Measurements from ENCODE around the gene MYO16. TPM values are rescaled to one million over a fixed set of nuclear protein-coding genes. Genes with fewer than 3 reads are reported as not detected.

Gene MYO16
- total and polyA plus RNA-seq, 3 experiments from 2014 or later, result 0.15 to 0.38 TPM; not detected in 1

DNA sequence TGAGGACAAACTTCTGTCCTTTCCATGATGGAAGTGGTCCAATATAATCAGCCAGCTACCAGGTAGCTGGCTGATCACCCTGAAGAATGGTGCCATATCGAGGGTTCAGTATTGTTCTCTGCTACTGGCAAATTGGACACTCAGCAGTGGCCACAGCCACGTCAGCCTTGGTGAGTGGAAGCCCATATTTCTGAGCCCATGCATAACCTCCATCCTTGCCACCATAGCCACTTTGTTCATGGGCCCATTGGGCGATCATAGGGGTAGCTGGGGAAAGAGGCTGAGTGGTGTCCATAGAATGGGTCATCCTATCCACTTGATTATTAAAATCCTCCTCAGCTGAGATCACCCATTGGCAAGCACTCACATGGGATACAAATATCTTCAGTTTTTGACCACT, 591.2 kb downstream of the MYO16 start:
- H3K4me3 Mint-ChIP-seq, result no peak overlapping the region
- H3K27ac Mint-ChIP-seq, result no peak overlapping the region
- Histone ChIP-seq H3K27ac (ENCODE audit: low read depth, low read length) (no peak overlapping the region), H3K4me1 (ENCODE audit: insufficient read depth, low read length) (no peaks in the 10 kb centered on the region), H3K9me3 (ENCODE audit: low read length) (no peaks in the 10 kb centered on the region), H3K27me3 (ENCODE audit: insufficient read depth, low read length, poor library complexity, severe bottlenecking) (no peaks in the 10 kb centered on the region), H3K36me3 (ENCODE audit: insufficient read depth, low read length) (no peaks in the 10 kb centered on the region), H3K4me3 (ENCODE audit: low read length) (no peak overlapping the region)
- H3K36me3 Mint-ChIP-seq, result no peaks in the 10 kb centered on the region
- peaks cover 0 to 7% (median 4%) of the 10 kb centered on the region in 5 donors for H3K9me3 Mint-ChIP-seq
- no peaks in the 10 kb centered on the region for H3K27me3 Mint-ChIP-seq
- CTCF ChIA-PET, result no interaction called here
- no peaks in the 10 kb centered on the region for H3K4me1 Mint-ChIP-seq
- POLR2A ChIA-PET, result no interaction called here
- no peak for DNase-seq

GRCh38 chr13:109224033-109224432, 594.6 kb downstream of the MYO16 start:
- ChIA-PET POLR2A (no interaction called here), CTCF (no interaction called here)
- no peak overlapping the region for H3K4me3 ChIP-seq (ENCODE audit: low read length)
- Mint-ChIP-seq H3K36me3 (no peaks in the 10 kb centered on the region), H3K4me1 (no peaks in the 10 kb centered on the region), H3K4me3 (no peak overlapping the region), H3K27ac (no peak overlapping the region), H3K9me3 (peaks cover 0 to 10% (median 5%) of the 10 kb centered on the region in 5 donors), H3K27me3 (peaks cover 0 to 4% of the 10 kb centered on the region in 2 donors)
- H3K4me1 ChIP-seq (ENCODE audit: insufficient read depth, low read length), result no peaks in the 10 kb centered on the region
- no peak overlapping the region for H3K27ac ChIP-seq (ENCODE audit: low read depth, low read length)
- no peaks in the 10 kb centered on the region for H3K27me3 ChIP-seq (ENCODE audit: insufficient read depth, low read length, poor library complexity, severe bottlenecking)
- no peaks in the 10 kb centered on the region for H3K36me3 ChIP-seq (ENCODE audit: insufficient read depth, low read length)
- no peak for DNase-seq
- no peaks in the 10 kb centered on the region for H3K9me3 ChIP-seq (ENCODE audit: low read length)

GRCh38 chr13:109226631-109227030, 597.2 kb downstream of the MYO16 start:
- Mint-ChIP-seq H3K4me1 (no peaks in the 10 kb centered on the region), H3K9me3 (peaks cover 0 to 15% (median 10%) of the 10 kb centered on the region in 5 donors), H3K27me3 (peaks cover 0 to 4% of the 10 kb centered on the region in 2 donors), H3K4me3 (no peak overlapping the region), H3K27ac (no peak overlapping the region), H3K36me3 (no peaks in the 10 kb centered on the region)
- CTCF ChIA-PET, result no interaction called here
- no peak for DNase-seq
- POLR2A ChIA-PET, result no interaction called here
- Histone ChIP-seq H3K27ac (ENCODE audit: low read depth, low read length) (no peak overlapping the region), H3K4me1 (ENCODE audit: insufficient read depth, low read length) (no peaks in the 10 kb centered on the region), H3K9me3 (ENCODE audit: low read length) (no peaks in the 10 kb centered on the region), H3K27me3 (ENCODE audit: insufficient read depth, low read length, poor library complexity, severe bottlenecking) (no peaks in the 10 kb centered on the region), H3K36me3 (ENCODE audit: insufficient read depth, low read length) (no peaks in the 10 kb centered on the region), H3K4me3 (ENCODE audit: low read length) (no peak overlapping the region)

GRCh38 chr13:109227344-109227940, 598.0 kb downstream of the MYO16 start:
- Mint-ChIP-seq H3K27me3 (peaks cover 0 to 4% of the 10 kb centered on the region in 2 donors), H3K27ac (no peak overlapping the region), H3K4me1 (no peaks in the 10 kb centered on the region), H3K9me3 (peaks cover 0 to 15% (median 10%) of the 10 kb centered on the region in 5 donors), H3K36me3 (no peaks in the 10 kb centered on the region), H3K4me3 (no peak overlapping the region)
- DNase-seq, result no peak
- H3K36me3 ChIP-seq (ENCODE audit: insufficient read depth, low read length), result no peaks in the 10 kb centered on the region
- ChIA-PET POLR2A (no interaction called here), CTCF (no interaction called here)
- H3K27me3 ChIP-seq (ENCODE audit: insufficient read depth, low read length, poor library complexity, severe bottlenecking), result no peaks in the 10 kb centered on the region
- no peak overlapping the region for H3K4me3 ChIP-seq (ENCODE audit: low read length)
- no peaks in the 10 kb centered on the region for H3K9me3 ChIP-seq (ENCODE audit: low read length)
- no peaks in the 10 kb centered on the region for H3K4me1 ChIP-seq (ENCODE audit: insufficient read depth, low read length)
- H3K27ac ChIP-seq (ENCODE audit: low read depth, low read length), result no peak overlapping the region

GRCh38 chr13:109228211-109228610, 598.8 kb downstream of the MYO16 start:
- no peaks in the 10 kb centered on the region for H3K36me3 Mint-ChIP-seq
- H3K27ac Mint-ChIP-seq, result no peak overlapping the region
- Histone ChIP-seq H3K9me3 (ENCODE audit: low read length) (no peaks in the 10 kb centered on the region), H3K4me3 (ENCODE audit: low read length) (no peak overlapping the region), H3K27ac (ENCODE audit: low read depth, low read length) (no peak overlapping the region), H3K36me3 (ENCODE audit: insufficient read depth, low read length) (no peaks in the 10 kb centered on the region), H3K27me3 (ENCODE audit: insufficient read depth, low read length, poor library complexity, severe bottlenecking) (no peaks in the 10 kb centered on the region), H3K4me1 (ENCODE audit: insufficient read depth, low read length) (no peaks in the 10 kb centered on the region)
- H3K27me3 Mint-ChIP-seq, result peaks cover 0 to 4% of the 10 kb centered on the region in 2 donors
- ChIA-PET POLR2A (no interaction called here), CTCF (no interaction called here)
- DNase-seq, result no peak
- H3K4me3 Mint-ChIP-seq, result no peak overlapping the region
- peaks cover 0 to 14% (median 9%) of the 10 kb centered on the region in 5 donors for H3K9me3 Mint-ChIP-seq
- no peaks in the 10 kb centered on the region for H3K4me1 Mint-ChIP-seq

DNA sequence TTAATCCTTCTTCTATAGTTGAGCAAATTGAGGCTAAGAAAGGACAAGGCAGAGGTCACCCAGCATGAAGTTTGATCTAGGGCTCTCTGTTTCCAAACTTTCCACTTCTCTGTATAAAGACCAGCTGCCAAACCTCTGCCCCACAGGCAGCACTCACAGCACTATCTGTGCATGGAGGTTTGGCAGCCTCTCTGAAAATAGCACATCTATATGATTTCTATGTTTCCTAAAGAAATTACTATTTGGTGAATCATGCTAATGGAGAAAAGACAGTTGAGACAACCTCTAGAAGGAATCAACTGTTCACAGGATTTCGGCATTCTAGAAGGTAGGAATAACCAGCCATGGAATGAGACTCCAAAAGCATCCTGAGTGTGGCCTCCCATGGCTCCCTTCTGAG, 602.5 kb downstream of the MYO16 start:
- no peak overlapping the region for H3K27ac Mint-ChIP-seq
- no peaks in the 10 kb centered on the region for H3K36me3 Mint-ChIP-seq

GRCh38 chr13:109233293-109233692, 603.9 kb downstream of the MYO16 start:
- H3K4me1 Mint-ChIP-seq, result no peaks in the 10 kb centered on the region
- H3K9me3 ChIP-seq (ENCODE audit: low read length), result no peaks in the 10 kb centered on the region
- no peak overlapping the region for H3K4me3 ChIP-seq (ENCODE audit: low read length)
- no peak for DNase-seq
- H3K4me3 Mint-ChIP-seq, result no peak overlapping the region
- ChIA-PET CTCF (no interaction called here), POLR2A (no interaction called here)
- no peaks in the 10 kb centered on the region for H3K36me3 Mint-ChIP-seq
- no peaks in the 10 kb centered on the region for H3K27me3 Mint-ChIP-seq
- H3K36me3 ChIP-seq (ENCODE audit: insufficient read depth, low read length), result no peaks in the 10 kb centered on the region
- H3K27me3 ChIP-seq (ENCODE audit: insufficient read depth, low read length, poor library complexity, severe bottlenecking), result no peaks in the 10 kb centered on the region
- H3K9me3 Mint-ChIP-seq, result peaks cover 0 to 11% (median 8%) of the 10 kb centered on the region in 5 donors
- H3K4me1 ChIP-seq (ENCODE audit: insufficient read depth, low read length), result no peaks in the 10 kb centered on the region
- no peak overlapping the region for H3K27ac Mint-ChIP-seq
- no peak overlapping the region for H3K27ac ChIP-seq (ENCODE audit: low read depth, low read length)

More for the DNA sequence above, 602.5 kb downstream of the MYO16 start:
- Histone ChIP-seq H3K27ac (ENCODE audit: low read depth, low read length) (no peak overlapping the region), H3K27me3 (ENCODE audit: insufficient read depth, low read length, poor library complexity, severe bottlenecking) (no peaks in the 10 kb centered on the region), H3K9me3 (ENCODE audit: low read length) (no peaks in the 10 kb centered on the region), H3K4me3 (ENCODE audit: low read length) (no peak overlapping the region), H3K4me1 (ENCODE audit: insufficient read depth, low read length) (no peaks in the 10 kb centered on the region), H3K36me3 (ENCODE audit: insufficient read depth, low read length) (no peaks in the 10 kb centered on the region)
- CTCF ChIA-PET, result no interaction called here
- no peaks in the 10 kb centered on the region for H3K4me1 Mint-ChIP-seq
- peaks cover 0 to 4% of the 10 kb centered on the region in 2 donors for H3K27me3 Mint-ChIP-seq
- peaks cover 0 to 11% (median 8%) of the 10 kb centered on the region in 5 donors for H3K9me3 Mint-ChIP-seq
- POLR2A ChIA-PET, result no interaction called here
- no peak overlapping the region for H3K4me3 Mint-ChIP-seq
- no peak for DNase-seq

GRCh38 chr13:109235901-109236300, 606.5 kb downstream of the MYO16 start:
- DNase-seq, result no peak
- Histone ChIP-seq H3K27me3 (ENCODE audit: insufficient read depth, low read length, poor library complexity, severe bottlenecking) (no peaks in the 10 kb centered on the region), H3K36me3 (ENCODE audit: insufficient read depth, low read length) (no peaks in the 10 kb centered on the region), H3K27ac (ENCODE audit: low read depth, low read length) (no peak overlapping the region), H3K4me3 (ENCODE audit: low read length) (no peak overlapping the region), H3K4me1 (ENCODE audit: insufficient read depth, low read length) (no peaks in the 10 kb centered on the region), H3K9me3 (ENCODE audit: low read length) (no peaks in the 10 kb centered on the region)
- no peaks in the 10 kb centered on the region for H3K27me3 Mint-ChIP-seq
- no peaks in the 10 kb centered on the region for H3K36me3 Mint-ChIP-seq
- H3K4me3 Mint-ChIP-seq, result no peak overlapping the region
- POLR2A ChIA-PET, result no interaction called here
- H3K27ac Mint-ChIP-seq, result no peak overlapping the region
- no peaks in the 10 kb centered on the region for H3K4me1 Mint-ChIP-seq
- peaks cover 0 to 7% (median 0%) of the 10 kb centered on the region in 5 donors for H3K9me3 Mint-ChIP-seq
- CTCF ChIA-PET, result no interaction called here

Data from CD8-positive, alpha-beta memory T cell (primary cell).